ENCODE data around the gene S100A2. TPM values are rescaled to one million over a fixed set of nuclear protein-coding genes. Genes with fewer than 3 reads are reported as not detected.

S100A2 gene
- polyA plus RNA-seq, 3 donors: 0.32 TPM; not detected in 2

DNA sequence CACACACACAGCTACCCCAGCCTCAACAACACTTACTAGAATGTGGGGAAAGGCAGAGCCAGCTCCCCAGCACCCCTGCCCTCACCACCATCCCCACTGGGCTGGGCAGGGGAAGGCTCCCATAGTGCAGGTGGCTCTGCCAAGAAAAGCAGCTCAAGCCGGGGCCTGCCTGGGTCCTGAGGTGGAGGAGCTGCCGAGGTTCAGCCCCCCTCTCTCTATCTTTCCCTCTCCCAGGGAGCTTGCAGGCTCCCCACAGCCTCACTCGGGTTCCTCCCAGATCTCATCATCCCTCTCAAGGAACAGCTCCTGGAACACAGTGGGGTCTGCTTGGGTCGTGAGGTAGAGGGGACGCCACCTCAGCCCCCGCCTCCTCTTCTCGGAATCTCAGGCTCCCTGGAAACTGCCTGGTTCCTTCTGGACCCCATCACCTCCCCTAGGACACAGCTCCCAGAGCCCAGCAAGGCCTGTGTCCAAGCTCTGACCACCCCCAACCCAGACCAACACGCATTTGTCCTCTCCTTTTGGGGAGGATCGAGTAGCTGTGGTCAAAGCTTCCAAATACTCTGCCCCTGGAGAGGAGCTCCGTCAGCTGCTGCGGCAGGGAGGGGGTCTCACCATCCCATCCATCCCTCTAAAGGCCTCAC lies 46.6 kb upstream of the S100A2 start:
- H3K36me3 Mint-ChIP-seq: no peaks in the 10 kb centered on the region
- Histone ChIP-seq H3K79me2 (ENCODE audit: insufficient read depth, low read length) (no peaks in the 10 kb centered on the region), H3K4me3 (replicated peaks in 1 of 3; ENCODE audit: low read depth in 2 of 3, low read length in 3 of 3) (no peak overlapping the region), H4K20me1 (ENCODE audit: insufficient read depth, low read length) (no peaks in the 10 kb centered on the region), H3K4me2 (replicated peaks; ENCODE audit: extremely low read depth, low read length, poor library complexity, severe bottlenecking) (no peak overlapping the region), H3K36me3 (replicated peaks in 1 of 2; ENCODE audit: control insufficient read depth in 1 of 2, insufficient read depth in 2 of 2, low read length in 2 of 2) (no peaks in the 10 kb centered on the region), H3K9me3 (replicated peaks in 1 of 2; ENCODE audit: control insufficient read depth in 1 of 2, insufficient read depth in 1 of 2, low read length in 2 of 2) (no peaks in the 10 kb centered on the region), H2AFZ (ENCODE audit: insufficient read depth, low read depth, low read length, poor library complexity, severe bottlenecking) (no peak overlapping the region), H3K27ac (ENCODE audit: low read depth in 1 of 2, low read length in 2 of 2) (no peak overlapping the region), H3K27me3 (ENCODE audit: control insufficient read depth in 2 of 2, insufficient read depth in 2 of 2, low read length in 2 of 2) (no peaks in the 10 kb centered on the region), H3K9ac (ENCODE audit: insufficient read depth, low read length, poor library complexity, severe bottlenecking) (no peak overlapping the region), H3K4me1 (ENCODE audit: control insufficient read depth in 1 of 2, insufficient read depth in 2 of 2, low read length in 2 of 2) (peaks cover 29 to 40% of the 10 kb centered on the region in 2 donors)
- no peak overlapping the region for H3K4me3 Mint-ChIP-seq
- peaks cover 2% of the 10 kb centered on the region in 3 donors for H3K27me3 Mint-ChIP-seq (ENCODE audit: low read depth in 3 of 3)
- peak overlapping the region in 2 of 7 donors; percentile 43 to 48 for H3K27ac Mint-ChIP-seq
- intact Hi-C loops (cut with micrococcal nuclease): no loop called here
- peaks cover 41% of the 10 kb centered on the region for H3K4me1 Mint-ChIP-seq
- no peak for DNase-seq
- TF ChIP-seq, protein P1, sequence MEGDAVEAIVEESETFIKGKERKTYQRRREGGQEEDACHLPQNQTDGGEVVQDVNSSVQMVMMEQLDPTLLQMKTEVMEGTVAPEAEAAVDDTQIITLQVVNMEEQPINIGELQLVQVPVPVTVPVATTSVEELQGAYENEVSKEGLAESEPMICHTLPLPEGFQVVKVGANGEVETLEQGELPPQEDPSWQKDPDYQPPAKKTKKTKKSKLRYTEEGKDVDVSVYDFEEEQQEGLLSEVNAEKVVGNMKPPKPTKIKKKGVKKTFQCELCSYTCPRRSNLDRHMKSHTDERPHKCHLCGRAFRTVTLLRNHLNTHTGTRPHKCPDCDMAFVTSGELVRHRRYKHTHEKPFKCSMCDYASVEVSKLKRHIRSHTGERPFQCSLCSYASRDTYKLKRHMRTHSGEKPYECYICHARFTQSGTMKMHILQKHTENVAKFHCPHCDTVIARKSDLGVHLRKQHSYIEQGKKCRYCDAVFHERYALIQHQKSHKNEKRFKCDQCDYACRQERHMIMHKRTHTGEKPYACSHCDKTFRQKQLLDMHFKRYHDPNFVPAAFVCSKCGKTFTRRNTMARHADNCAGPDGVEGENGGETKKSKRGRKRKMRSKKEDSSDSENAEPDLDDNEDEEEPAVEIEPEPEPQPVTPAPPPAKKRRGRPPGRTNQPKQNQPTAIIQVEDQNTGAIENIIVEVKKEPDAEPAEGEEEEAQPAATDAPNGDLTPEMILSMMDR (IDR thresholded peaks at IDR 0.05): no peak
- H3K9me3 Mint-ChIP-seq: peaks cover 0 to 2% (median 0%) of the 10 kb centered on the region in 7 donors
- no CpG with 5 or more reads among the region's 11 CpGs for WGBS (ENCODE audit: insufficient coverage)

DNA sequence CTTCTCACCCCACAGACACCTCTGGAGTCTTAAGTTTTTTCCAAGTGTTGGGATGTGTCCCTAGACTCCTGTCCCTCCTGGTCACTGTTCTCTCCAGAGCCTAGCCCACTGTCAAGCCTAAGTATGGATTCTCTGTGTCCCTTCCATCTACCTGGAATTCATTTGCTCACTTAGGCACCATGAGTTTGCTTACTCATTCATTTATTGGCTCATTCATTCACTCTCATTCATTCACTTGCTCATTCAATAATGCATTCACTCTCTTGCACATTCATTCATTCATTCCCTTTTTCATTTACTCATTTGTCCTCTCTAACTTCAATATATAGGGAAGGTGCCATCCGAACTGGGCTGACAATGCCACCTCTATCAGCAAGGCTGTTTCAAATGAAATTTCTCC lies 45.7 kb upstream of the S100A2 start:
- TF ChIP-seq, protein P1 (IDR thresholded peaks at IDR 0.05): no peak
- Histone ChIP-seq H3K36me3 (replicated peaks in 1 of 2; ENCODE audit: control insufficient read depth in 1 of 2, insufficient read depth in 2 of 2, low read length in 2 of 2) (no peaks in the 10 kb centered on the region), H3K9ac (ENCODE audit: insufficient read depth, low read length, poor library complexity, severe bottlenecking) (no peak overlapping the region), H3K4me1 (ENCODE audit: control insufficient read depth in 1 of 2, insufficient read depth in 2 of 2, low read length in 2 of 2) (peaks cover 22 to 31% of the 10 kb centered on the region in 2 donors), H4K20me1 (ENCODE audit: insufficient read depth, low read length) (no peaks in the 10 kb centered on the region), H3K27ac (ENCODE audit: low read depth in 1 of 2, low read length in 2 of 2) (no peak overlapping the region), H2AFZ (ENCODE audit: insufficient read depth, low read depth, low read length, poor library complexity, severe bottlenecking) (no peak overlapping the region), H3K4me3 (replicated peaks in 1 of 3; ENCODE audit: low read depth in 2 of 3, low read length in 3 of 3) (no peak overlapping the region), H3K27me3 (ENCODE audit: control insufficient read depth in 2 of 2, insufficient read depth in 2 of 2, low read length in 2 of 2) (no peaks in the 10 kb centered on the region), H3K79me2 (ENCODE audit: insufficient read depth, low read length) (no peaks in the 10 kb centered on the region), H3K9me3 (replicated peaks in 1 of 2; ENCODE audit: control insufficient read depth in 1 of 2, insufficient read depth in 1 of 2, low read length in 2 of 2) (no peaks in the 10 kb centered on the region), H3K4me2 (replicated peaks; ENCODE audit: extremely low read depth, low read length, poor library complexity, severe bottlenecking) (no peak overlapping the region)
- Mint-ChIP-seq H3K9me3 (peaks cover 0 to 2% (median 0%) of the 10 kb centered on the region in 7 donors), H3K4me3 (no peak overlapping the region), H3K4me1 (peaks cover 35% of the 10 kb centered on the region), H3K27ac (peak overlapping the region in 1 of 7 donors; percentile 48), H3K36me3 (no peaks in the 10 kb centered on the region), H3K27me3 (ENCODE audit: low read depth in 3 of 3) (peaks cover 2 to 3% (median 2%) of the 10 kb centered on the region in 3 donors)
- DNase-seq: no peak
- WGBS (ENCODE audit: insufficient coverage): 100% methylated on average over 1 of the region's 1 CpG
- intact Hi-C loops (cut with micrococcal nuclease): no loop called here

Measured in CD14-positive monocyte (primary cell).